Hippocampal formation (tissue), 2 donors: Measurements from ENCODE around the gene PLEKHS1.
A peak's percentile ranks its signal among the peaks of the same experiment; 100 is the strongest.
"Not testable (repeated sequence)": the region's sequence is repeated elsewhere in the genome, so short reads cannot be mapped to it uniquely, and the experiment has no call there.

Source experiments
- DNase-seq, 2 donors: peaks; one replicate each; lab custom pipeline; 2025; lab: John Stamatoyannopoulos, UW

PLEKHS1 gene

DNA sequence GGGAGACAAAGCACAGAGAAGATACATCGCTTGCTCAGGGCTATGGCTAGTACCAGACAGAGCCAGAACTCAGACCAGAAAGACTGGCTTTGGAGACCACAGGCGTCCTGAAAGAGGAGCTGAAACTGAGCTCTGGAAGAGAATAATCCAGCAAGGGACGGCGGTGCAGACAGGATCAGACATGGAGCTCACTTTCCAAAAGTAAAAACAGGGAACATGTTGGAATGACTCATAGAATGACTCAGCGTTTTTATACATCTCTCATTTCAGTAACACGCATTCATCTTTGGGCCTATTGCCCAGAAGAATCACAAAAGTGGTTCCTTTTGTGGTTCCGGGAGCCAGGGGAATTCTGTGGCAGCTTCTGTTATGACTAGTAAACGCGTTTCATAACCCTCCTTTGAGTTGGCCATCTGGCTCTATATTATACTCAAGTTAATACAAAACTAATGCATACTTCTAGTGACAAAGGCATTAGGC, 37.2 kb downstream of the PLEKHS1 start:
- DNase-seq: peak in 1 of 2 donors; percentile 44

DNA sequence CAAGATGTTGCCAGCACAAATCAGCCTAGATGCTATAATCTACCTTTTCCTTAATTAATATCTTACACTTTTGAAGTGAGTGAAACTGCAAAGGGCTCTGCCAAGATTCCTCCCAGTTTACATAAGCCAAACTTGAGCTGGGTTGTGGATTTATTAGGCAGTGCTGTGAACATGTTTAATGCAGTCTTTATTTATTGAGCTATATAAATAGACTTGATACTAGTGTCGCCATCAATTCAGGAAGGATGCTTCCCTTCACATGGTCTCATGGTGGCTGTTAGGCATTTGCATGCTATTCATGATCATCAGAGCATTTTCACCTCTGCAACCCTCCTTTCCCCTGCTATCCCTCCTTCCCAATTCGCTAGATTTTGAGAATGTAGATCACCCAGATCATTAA, 40.2 kb downstream of the PLEKHS1 start:
- no peak for DNase-seq

DNA sequence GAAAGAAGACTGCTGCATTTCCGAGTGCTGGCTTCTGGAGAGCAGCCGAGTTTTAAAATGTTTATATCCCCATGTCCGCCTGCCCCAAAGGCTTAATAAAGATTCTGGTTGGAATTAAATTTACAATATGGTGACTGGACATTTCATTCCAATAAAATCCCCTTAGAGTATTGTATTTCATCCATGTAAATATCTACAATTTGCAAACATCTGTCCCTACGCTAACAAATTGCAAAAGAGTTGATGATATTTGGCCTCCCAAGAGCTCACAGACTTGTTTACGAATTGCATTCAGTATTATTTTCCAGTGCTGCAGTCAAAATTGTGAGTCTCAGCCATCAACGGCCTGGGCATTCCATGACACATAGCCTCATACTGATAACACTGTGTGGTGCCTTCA, 50.1 kb downstream of the PLEKHS1 start:
- DNase-seq: no peak

DNA sequence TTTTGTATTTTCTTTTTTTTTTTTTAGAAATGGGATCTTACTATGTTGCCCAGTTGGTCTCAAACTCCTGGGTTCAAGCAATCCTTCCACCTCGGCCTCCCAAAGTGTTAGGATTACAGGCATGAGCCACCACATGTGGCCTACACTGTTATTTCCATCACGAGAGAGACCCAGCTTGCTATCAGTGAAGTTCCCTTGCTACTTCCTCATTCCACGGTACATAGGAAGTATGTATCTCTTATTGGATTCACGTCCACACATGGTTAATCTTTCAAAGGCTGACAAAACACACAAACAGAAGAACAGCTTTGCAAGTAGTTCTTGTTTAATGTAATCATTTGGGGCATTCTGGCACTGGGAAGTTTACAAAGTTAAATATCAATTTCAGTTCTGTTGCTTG, 51.5 kb downstream of the PLEKHS1 start:
- DNase-seq: no peak

DNA sequence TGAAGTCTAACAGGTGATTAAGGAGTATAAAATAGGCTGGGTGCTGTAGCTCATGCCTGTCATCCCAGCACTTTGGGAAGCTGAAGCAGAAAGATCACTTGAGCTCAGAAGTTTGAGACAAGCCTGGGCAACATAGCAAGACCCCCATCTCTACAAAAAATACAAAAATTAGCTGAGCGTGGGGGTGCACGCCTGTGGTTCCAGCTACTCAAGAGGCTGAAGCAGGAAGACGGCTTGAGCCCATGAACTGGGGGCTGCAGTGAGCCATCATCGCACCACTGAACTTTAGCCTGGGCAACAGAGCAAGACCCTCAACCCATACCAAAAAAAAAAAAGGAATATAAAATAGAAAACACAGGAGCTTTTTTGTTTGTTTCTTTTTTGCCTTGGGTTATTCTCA, 55.0 kb downstream of the PLEKHS1 start:
- no peak for DNase-seq

DNA sequence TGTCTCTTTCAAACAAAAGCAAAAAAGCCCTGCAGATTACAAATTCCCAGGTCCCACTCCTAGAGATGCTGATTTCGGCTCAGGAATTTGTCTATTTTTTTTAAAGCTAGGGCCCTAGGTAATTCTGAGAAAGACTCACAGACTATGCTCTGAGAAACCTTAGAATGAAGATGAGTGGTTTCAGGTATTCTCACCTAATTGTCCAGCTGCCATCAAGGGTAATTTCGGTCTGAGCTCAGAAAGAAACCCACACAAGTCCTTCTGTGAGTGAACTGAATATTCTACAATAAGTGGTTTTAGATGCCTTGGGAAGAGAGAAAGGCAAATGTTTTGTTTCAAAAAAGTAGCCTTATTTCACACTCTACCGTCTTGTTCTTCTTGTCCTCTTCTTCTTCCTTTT, 56.7 kb downstream of the PLEKHS1 start:
- no peak for DNase-seq

- DNase-seq: not testable (repeated sequence)
Observed at GRCh38 chr10:113814700-113815099, 63.2 kb downstream of the PLEKHS1 start.

GRCh38 chr10:113819989-113820388, 68.5 kb downstream of the PLEKHS1 start:
- no peak for DNase-seq

GRCh38 chr10:113820507-113820906, 69.0 kb downstream of the PLEKHS1 start:
- DNase-seq: no peak

DNA sequence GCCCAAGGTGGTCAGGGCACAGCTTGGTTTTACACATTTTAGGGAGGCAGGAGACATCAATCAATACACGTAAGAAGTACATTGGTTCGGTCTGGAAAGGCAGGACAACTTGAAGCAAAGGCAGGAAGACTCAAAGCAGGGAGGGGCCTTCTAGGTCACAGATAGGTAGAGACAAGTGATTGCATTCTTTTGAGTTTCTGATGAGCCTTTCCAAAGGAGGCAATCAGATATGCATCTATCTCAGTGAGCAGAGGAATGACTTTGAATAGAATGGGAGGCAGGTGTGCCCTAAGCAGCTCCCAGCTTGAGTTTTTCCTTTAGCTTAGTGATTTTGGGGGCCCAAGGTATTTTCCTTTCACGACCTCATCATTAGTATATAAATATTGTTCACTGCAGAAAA, 69.8 kb downstream of the PLEKHS1 start:
- DNase-seq: not testable (repeated sequence)

DNA sequence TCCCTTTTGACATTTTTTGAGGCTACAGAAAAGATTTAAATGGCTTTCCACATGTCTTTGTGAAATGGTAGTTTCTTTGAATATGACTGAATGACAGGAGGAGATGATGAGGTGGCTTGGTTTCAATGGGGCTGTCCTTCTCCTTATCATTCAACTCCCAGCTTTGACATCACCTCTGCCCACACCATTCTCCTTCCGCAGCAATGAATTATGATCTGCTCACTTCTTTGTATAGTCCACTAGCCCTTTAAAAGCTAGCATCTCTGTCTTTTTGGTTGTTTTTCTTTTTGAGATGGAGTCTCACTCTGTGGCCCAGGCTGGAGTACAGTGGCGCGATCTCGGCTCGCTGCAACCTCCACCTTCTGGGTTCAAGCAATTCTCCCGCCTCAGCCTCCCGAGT, 70.7 kb downstream of the PLEKHS1 start:
- no peak for DNase-seq

- no peak for DNase-seq
Observed at GRCh38 chr10:113823389-113823788, 71.9 kb downstream of the PLEKHS1 start.

DNA sequence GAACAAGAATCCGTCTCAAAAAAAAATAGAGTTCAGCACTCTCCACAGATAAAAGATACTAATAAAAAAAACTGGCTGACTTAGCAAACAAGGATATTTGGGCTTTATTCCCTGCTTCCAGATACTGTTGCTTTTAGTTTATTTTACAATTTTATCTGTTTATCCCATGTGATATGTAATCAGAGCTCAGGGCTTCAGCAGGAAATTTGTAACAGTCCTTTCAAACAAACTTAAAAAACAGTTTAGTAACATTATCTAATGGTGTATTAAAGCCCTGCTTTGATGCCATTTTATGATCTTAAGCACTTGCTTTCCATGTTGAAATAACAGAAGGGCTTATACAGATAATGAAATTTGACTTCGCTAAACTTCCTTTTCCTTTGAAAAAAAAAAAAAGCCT, 74.3 kb downstream of the PLEKHS1 start:
- no peak for DNase-seq

GRCh38 chr10:113828567-113828966, 77.1 kb downstream of the PLEKHS1 start:
- not testable (repeated sequence) for DNase-seq
